Ovary (tissue), 3 donors: Measurements from ENCODE around the gene FMNL2.

Experiments
- CTCF ChIP-seq, 3 donors: fragments of 450-650 bp in 2 of 3; fragments of 200-600 bp in 1 of 3; IDR thresholded peaks; one replicate each; pipeline versions ENCODE4 v1.5.1 to v1.8.0; 2016 to 2022; ENCODE audit warnings: antibody characterized with exemption in 3 of 3, mild to moderate bottlenecking in 1 of 3
- EP300 ChIP-seq: sonication (generic); formaldehyde crosslinking; IDR thresholded peaks from one replicate; pipeline ENCODE4 v1.6.1; 2017; ENCODE audit warnings: antibody characterized with exemption
- POLR2A ChIP-seq: fragments of 450-650 bp; IDR thresholded peaks from one replicate; pipeline ENCODE4 v1.6.1; 2017; ENCODE audit warnings: antibody characterized with exemption, mild to moderate bottlenecking, moderate library complexity
- donor health status: DM: no; HTN: no; CAD: no.

GRCh38 chr2:152557273-152557888 is 222.4 kb downstream of the FMNL2 start:
- TF ChIP-seq CTCF (IDR thresholded peaks at IDR 0.05) (no peak), EP300 (no peak), POLR2A (no peak)
